Measurements from ENCODE around the gene ZNF341. TPM values are rescaled to one million over a fixed set of nuclear protein-coding genes. Genes with fewer than 3 reads are reported as not detected.

Gene ZNF341
- total and polyA plus RNA-seq, 2 experiments from 2014 or later, result 4.3 to 6.1 TPM

DNA sequence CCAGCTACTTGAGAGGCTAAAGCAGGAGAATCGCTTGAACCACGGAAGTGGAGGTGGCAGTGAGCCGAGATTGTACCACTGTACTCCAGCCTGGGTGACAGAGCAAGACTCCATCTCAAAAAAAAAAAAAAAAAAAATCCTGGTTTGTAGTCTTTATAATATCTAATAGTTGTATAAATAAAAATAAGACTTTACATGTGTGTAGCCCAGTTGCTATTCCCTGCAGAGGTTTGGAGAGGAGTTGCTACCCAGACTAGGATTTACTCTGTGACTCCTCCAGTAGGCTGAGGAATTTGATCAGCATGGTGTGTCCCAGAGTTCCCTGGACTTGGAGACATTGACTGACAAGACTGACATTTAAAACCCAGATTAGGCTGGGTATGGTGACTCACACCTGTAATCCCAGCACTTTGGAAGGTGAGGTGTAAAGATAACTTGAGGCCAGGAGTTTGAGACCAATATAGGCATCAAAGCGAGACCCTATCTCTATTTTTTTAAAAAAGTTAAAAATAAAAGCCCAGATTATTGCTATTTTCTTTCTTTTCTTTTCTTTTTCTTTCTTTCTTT is 89.6 kb downstream of the ZNF341 start:
- Histone ChIP-seq H3K4me2 (no peak overlapping the region), H3K27me3 (ENCODE audit: insufficient read depth) (no peaks in the 10 kb centered on the region), H3K27ac (ENCODE audit: low read depth) (no peak overlapping the region), H3K79me2 (replicated peaks; ENCODE audit: insufficient read depth) (peaks cover 98% of the 10 kb centered on the region), H3F3A (replicated peaks; ENCODE audit: low read depth) (no peaks in the 10 kb centered on the region), H3K36me3 (ENCODE audit: insufficient read depth) (no peaks in the 10 kb centered on the region), H4K20me1 (replicated peaks; ENCODE audit: insufficient read depth) (peaks cover 55% of the 10 kb centered on the region), H3K9me2 (ENCODE audit: insufficient read depth) (0 out of 2 replicates have a peak, but pooled peaks cover 2% of the 10 kb centered on the region), H2AFZ (no peak overlapping the region), H3K4me1 (ENCODE audit: insufficient read depth) (peaks cover 11% of the 10 kb centered on the region), H3K4me3 (no peak overlapping the region)
- no peak for TF ChIP-seq ZNF114 (CRISPR knock-in tag; IDR thresholded peaks at IDR 0.05)
- TF ChIP-seq JUNB (IDR thresholded peaks at IDR 0.05; ENCODE audit: unreplicated experiment), result no peak
- TF ChIP-seq EZH2 (IDR thresholded peaks at IDR 0.05; ENCODE audit: low read depth, unreplicated experiment), result no peak
- no peak for TF ChIP-seq CTCF (conservative IDR thresholded peaks at IDR 0.05; ENCODE audit: low read depth in 2 of 2)
- TF ChIP-seq ZNF331 (CRISPR knock-in tag; IDR thresholded peaks at IDR 0.05; ENCODE audit: low read depth), result no peak
- no peak for TF ChIP-seq ZNF462 (CRISPR knock-in tag; IDR thresholded peaks at IDR 0.05)
- TF ChIP-seq EZH2phosphoT487 (IDR thresholded peaks at IDR 0.05; ENCODE audit: unreplicated experiment), result no peak
- TF ChIP-seq STAT1 (IDR thresholded peaks at IDR 0.05; ENCODE audit: unreplicated experiment), result no peak
- TF ChIP-seq, protein P1, sequence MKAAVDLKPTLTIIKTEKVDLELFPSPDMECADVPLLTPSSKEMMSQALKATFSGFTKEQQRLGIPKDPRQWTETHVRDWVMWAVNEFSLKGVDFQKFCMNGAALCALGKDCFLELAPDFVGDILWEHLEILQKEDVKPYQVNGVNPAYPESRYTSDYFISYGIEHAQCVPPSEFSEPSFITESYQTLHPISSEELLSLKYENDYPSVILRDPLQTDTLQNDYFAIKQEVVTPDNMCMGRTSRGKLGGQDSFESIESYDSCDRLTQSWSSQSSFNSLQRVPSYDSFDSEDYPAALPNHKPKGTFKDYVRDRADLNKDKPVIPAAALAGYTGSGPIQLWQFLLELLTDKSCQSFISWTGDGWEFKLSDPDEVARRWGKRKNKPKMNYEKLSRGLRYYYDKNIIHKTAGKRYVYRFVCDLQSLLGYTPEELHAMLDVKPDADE (IDR thresholded peaks at IDR 0.05), result no peak
- TF ChIP-seq POLR2AphosphoS5 (IDR thresholded peaks at IDR 0.05; ENCODE audit: low read depth), result no peak
- no peak overlapping the region for H3K27ac Mint-ChIP-seq
- no peak for ATAC-seq
- peaks cover 4% of the 10 kb centered on the region for H3K27me3 Mint-ChIP-seq (ENCODE audit: insufficient read depth, low read depth, poor library complexity)
- peaks cover 20% of the 10 kb centered on the region for H3K4me1 Mint-ChIP-seq
- no peaks in the 10 kb centered on the region for H3K36me3 Mint-ChIP-seq (ENCODE audit: low read depth)
- no peak for DNase-seq (ENCODE audit: low spot score)
- H3K9me3 Mint-ChIP-seq, result no peaks in the 10 kb centered on the region
- H3K4me3 Mint-ChIP-seq, result no peak overlapping the region

Data from GM23338 (cell line).